HepG2 (cell line): ENCODE measurements around the gene SDC4. TPM values are rescaled to one million over a fixed set of nuclear protein-coding genes. Genes with fewer than 3 reads are reported as not detected.

Experiments used
- AFF4 ChIP-seq: sonication (generic); formaldehyde crosslinking; IDR thresholded peaks from 2 replicates; pipeline ENCODE4 v1.4.0; 2020; ENCODE audit warnings: missing genetic modification reagents
- ATF2 ChIP-seq: sonication (generic); formaldehyde crosslinking; IDR thresholded peaks from 2 replicates; pipeline ENCODE4 v1.4.0; 2020; ENCODE audit warnings: missing genetic modification reagents
- ATF3 ChIP-seq: sonication (generic); formaldehyde crosslinking; IDR thresholded peaks from 2 replicates; pipeline ENCODE4 v1.4.0; 2020; ENCODE audit warnings: missing genetic modification reagents
- BCLAF1 ChIP-seq: fragments of 450-650 bp; IDR thresholded peaks from 2 replicates; pipeline ENCODE4 v1.6.1; 2017; ENCODE audit warnings: mild to moderate bottlenecking
- CC2D1A ChIP-seq: sonication (generic); formaldehyde crosslinking; IDR thresholded peaks from 2 replicates; pipeline ENCODE4 v1.8.1; 2023; ENCODE audit warnings: mild to moderate bottlenecking, missing genetic modification reagents
- CSRNP1 ChIP-seq: sonication (generic); formaldehyde crosslinking; IDR thresholded peaks from 2 replicates; pipeline ENCODE4 v1.8.1; 2023; ENCODE audit warnings: mild to moderate bottlenecking, missing genetic modification reagents
- NAIF1 ChIP-seq: sonication (generic); formaldehyde crosslinking; IDR thresholded peaks from 2 replicates; pipeline ENCODE4 v1.5.0; 2020; ENCODE audit warnings: mild to moderate bottlenecking, missing genetic modification reagents, borderline replicate concordance
- POGZ ChIP-seq: sonication (generic); formaldehyde crosslinking; IDR thresholded peaks from 2 replicates; pipeline ENCODE4 v1.4.0; 2020; ENCODE audit warnings: mild to moderate bottlenecking, missing genetic modification reagents
- REXO4 ChIP-seq: sonication (generic); formaldehyde crosslinking; IDR thresholded peaks from 2 replicates; pipeline ENCODE4 v1.8.0; 2022; ENCODE audit warnings: missing genetic modification reagents, mild to moderate bottlenecking, borderline replicate concordance
- ZBTB25 ChIP-seq: IDR thresholded peaks from 2 replicates; pipeline ENCODE4 v1.6.1; 2018; ENCODE audit warnings: missing genetic modification reagents
- ZBTB7A ChIP-seq: sonication (generic); formaldehyde crosslinking; IDR thresholded peaks from 2 replicates; pipeline ENCODE4 v1.8.0; 2022; ENCODE audit warnings: mild to moderate bottlenecking, missing genetic modification reagents
- ZC3H4 ChIP-seq: sonication (generic); formaldehyde crosslinking; IDR thresholded peaks from 2 replicates; pipeline ENCODE4 v1.4.0; 2020; ENCODE audit warnings: missing genetic modification reagents, borderline replicate concordance
- ZNF430 ChIP-seq: sonication (generic); formaldehyde crosslinking; IDR thresholded peaks from 2 replicates; pipeline ENCODE4 v1.9.0; 2021; ENCODE audit warnings: mild to moderate bottlenecking, missing genetic modification reagents
- ZNF557 ChIP-seq: sonication (generic); formaldehyde crosslinking; IDR thresholded peaks from 2 replicates; pipeline ENCODE4 v1.4.0; 2020; ENCODE audit warnings: missing genetic modification reagents
- ZNF619 ChIP-seq: sonication (generic); formaldehyde crosslinking; IDR thresholded peaks from 2 replicates; pipeline ENCODE4 v1.4.0; 2020; ENCODE audit warnings: mild to moderate bottlenecking, missing genetic modification reagents
- ZNF7 ChIP-seq: IDR thresholded peaks from 2 replicates; pipeline ENCODE4 v1.6.1; 2016; ENCODE audit warnings: missing biosample characterization, missing genetic modification reagents
- ZNF816 ChIP-seq: sonication (generic); formaldehyde crosslinking; IDR thresholded peaks from 2 replicates; pipeline ENCODE4 v1.8.0; 2022; ENCODE audit warnings: missing genetic modification reagents, mild to moderate bottlenecking, borderline replicate concordance
- polyA plus RNA-seq, 8 experiments: library from polyadenylated mRNA; depleted of rRNA in 3 of 8; stranded (reverse) in 7 of 8; unstranded in 1 of 8; fragments of >200 nt; fragmentation: Illumina TruSeq in 4 of 8; extraction: Trizol in 4 of 8; gene quantifications; 2 replicates each; pipeline versions ENCODE4 v1.2.1 to v1.2.3, GENCODE V29; 2011 to 2016; ENCODE audit warnings: low read depth in 4 of 8, missing spikeins in 1 of 8, mixed read lengths in 1 of 8; ENCODE audit not compliant: insufficient read depth in 1 of 8
- total RNA-seq, 5 experiments: library from RNA; depleted of rRNA; stranded (reverse); fragments of >200 nt; fragmentation: Illumina TruSeq; extraction: Trizol; gene quantifications; 2 replicates each; pipeline ENCODE4 v1.2.3, GENCODE V29; 2016; ENCODE audit warnings: low read depth in 1 of 5

The SDC4 gene
- total and polyA plus RNA-seq, 2 of the 13 experiments (the other 11 are each of a cell fraction or from before 2014, with no cell fraction given), result 49.0 to 65.1 TPM

- TF ChIP-seq AFF4 (CRISPR knock-in tag) (0 out of 2 replicates have a peak, but pooled peaks have one; percentile 19), ZNF430 (CRISPR knock-in tag) (peak; percentile 20), ZBTB25 (CRISPR knock-in tag) (no peak), ZNF557 (CRISPR knock-in tag) (no peak), CSRNP1 (no peak), ATF2 (CRISPR knock-in tag) (no peak), BCLAF1 (no peak), ZNF7 (CRISPR knock-in tag) (no peak), ZC3H4 (CRISPR knock-in tag) (no peak; the same call in 1 of the 2 replicates), NAIF1 (CRISPR knock-in tag) (no peak), ZNF816 (CRISPR knock-in tag) (no peak), ZNF619 (0 out of 2 replicates have a peak, but pooled peaks have one; percentile 19), POGZ (CRISPR knock-in tag) (no peak; the same call in none of the 2 replicates), ZBTB7A (CRISPR knock-in tag) (peak; percentile 79), ATF3 (CRISPR knock-in tag) (peak; percentile 88), REXO4 (CRISPR knock-in tag) (no peak), CC2D1A (CRISPR knock-in tag) (no peak)
Measured at GRCh38 chr20:45337367-45338120, 10.7 kb downstream of the SDC4 start (continued).
